ENCODE results near the gene MAP3K3. TPM values are rescaled to one million over a fixed set of nuclear protein-coding genes. Genes with fewer than 3 reads are reported as not detected.

MAP3K3 gene
- polyA plus RNA-seq, 1 donor from 2014 or later = 16.6 TPM

DNA sequence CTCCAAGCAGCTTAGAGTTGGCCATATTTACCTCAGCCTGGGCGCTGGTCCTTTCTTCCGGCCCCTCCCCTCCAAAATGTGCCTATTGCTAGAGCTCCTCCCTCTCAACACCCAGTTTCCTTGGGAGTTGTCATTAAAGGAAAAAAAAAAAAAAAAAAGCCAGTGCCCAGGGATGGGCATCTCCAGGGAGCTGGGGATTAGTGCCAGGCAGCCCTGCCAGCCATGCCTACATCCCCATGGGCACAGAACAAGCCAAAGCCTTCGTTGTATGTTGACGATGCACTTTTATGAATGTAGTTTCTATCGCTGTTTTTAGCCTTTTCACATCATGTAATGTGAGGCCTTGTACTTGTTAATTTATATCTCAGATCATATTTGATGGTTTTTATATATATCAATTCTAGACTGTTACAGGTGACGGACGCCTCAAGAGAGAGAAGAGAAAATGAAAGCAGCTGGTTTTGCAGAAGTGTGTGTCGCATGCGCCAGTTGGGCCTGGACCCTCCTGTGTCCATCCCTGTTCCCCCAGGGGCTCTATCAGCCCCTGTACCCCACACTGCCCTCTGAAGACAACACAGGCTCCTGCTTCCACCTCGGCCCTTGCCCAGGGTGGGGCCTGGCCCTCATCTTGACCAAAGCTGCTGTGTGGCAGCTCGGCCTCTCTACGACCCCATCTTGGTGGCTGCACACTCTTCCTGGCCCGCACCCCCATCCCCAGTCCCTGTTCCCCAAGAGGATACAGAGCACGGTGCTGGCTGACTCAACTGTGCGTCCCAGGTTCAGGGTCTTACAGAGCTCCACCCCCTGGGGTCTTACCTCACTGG, 72.9 kb downstream of the MAP3K3 start:
- Histone ChIP-seq H3K9ac (ENCODE audit: low read length) (no peak overlapping the region), H3K27ac (ENCODE audit: low read length) (no peak overlapping the region), H4K20me1 (ENCODE audit: insufficient read depth) (no peaks in the 10 kb centered on the region), H3K4me2 (ENCODE audit: low read length) (no peak overlapping the region), H3F3A (ENCODE audit: insufficient read depth, low read length, poor library complexity, severe bottlenecking) (no peaks in the 10 kb centered on the region), H3K9me3 (ENCODE audit: low read length) (no peaks in the 10 kb centered on the region), H3K79me2 (replicated peaks; ENCODE audit: insufficient read depth, low read length) (peaks cover 4% of the 10 kb centered on the region), H3K9me2 (ENCODE audit: insufficient read depth, low read length) (no peaks in the 10 kb centered on the region), H3K4me3 (ENCODE audit: low read length) (no peak overlapping the region), H2AFZ (ENCODE audit: low read depth, low read length) (no peak overlapping the region), H3K27me3 (ENCODE audit: insufficient read depth, low read depth, low read length) (no peaks in the 10 kb centered on the region), H3K36me3 (ENCODE audit: insufficient read depth, low read length) (no peaks in the 10 kb centered on the region)
- TF ChIP-seq MXI1 (conservative IDR thresholded peaks at IDR 0.05; ENCODE audit: poor library complexity, severe bottlenecking) (no peak), RAD21 (conservative IDR thresholded peaks at IDR 0.05) (no peak), POLR2AphosphoS5 (IDR thresholded peaks at IDR 0.05) (no peak), CTCF (IDR thresholded peaks at IDR 0.05; ENCODE audit: poor library complexity, severe bottlenecking) (no peak), TAF1 (IDR thresholded peaks at IDR 0.05; ENCODE audit: low read depth) (no peak), SMC3 (conservative IDR thresholded peaks at IDR 0.05; ENCODE audit: poor library complexity) (no peak), EP300 (conservative IDR thresholded peaks at IDR 0.05; ENCODE audit: poor library complexity, severe bottlenecking) (no peak), EZH2 (IDR thresholded peaks at IDR 0.05; ENCODE audit: borderline replicate concordance, insufficient read depth, low read length, poor library complexity, severe bottlenecking) (no peak), REST (IDR thresholded peaks at IDR 0.05; ENCODE audit: borderline replicate concordance) (no peak)

- H3K4me3 ChIP-seq (ENCODE audit: low read length) = no peak overlapping the region
- H3K9ac ChIP-seq (ENCODE audit: low read length) = no peak overlapping the region
- TF ChIP-seq MXI1 (conservative IDR thresholded peaks at IDR 0.05; ENCODE audit: poor library complexity, severe bottlenecking) = no peak
- no peak for TF ChIP-seq EP300 (conservative IDR thresholded peaks at IDR 0.05; ENCODE audit: poor library complexity, severe bottlenecking)
- no peak for TF ChIP-seq CTCF (IDR thresholded peaks at IDR 0.05; ENCODE audit: poor library complexity, severe bottlenecking)
- no peak for TF ChIP-seq TAF1 (IDR thresholded peaks at IDR 0.05; ENCODE audit: low read depth)
- TF ChIP-seq EZH2 (IDR thresholded peaks at IDR 0.05; ENCODE audit: borderline replicate concordance, insufficient read depth, low read length, poor library complexity, severe bottlenecking) = no peak
- TF ChIP-seq RAD21 (conservative IDR thresholded peaks at IDR 0.05) = no peak
- no peak for TF ChIP-seq REST (IDR thresholded peaks at IDR 0.05; ENCODE audit: borderline replicate concordance)
- no peak for TF ChIP-seq POLR2AphosphoS5 (IDR thresholded peaks at IDR 0.05)
- H3K9me3 ChIP-seq (ENCODE audit: low read length) = no peaks in the 10 kb centered on the region
- no peak overlapping the region for H2AFZ ChIP-seq (ENCODE audit: low read depth, low read length)
- H3K27me3 ChIP-seq (ENCODE audit: insufficient read depth, low read depth, low read length) = no peaks in the 10 kb centered on the region
- H3F3A ChIP-seq (ENCODE audit: insufficient read depth, low read length, poor library complexity, severe bottlenecking) = no peaks in the 10 kb centered on the region
- no peaks in the 10 kb centered on the region for H4K20me1 ChIP-seq (ENCODE audit: insufficient read depth)
- no peaks in the 10 kb centered on the region for H3K36me3 ChIP-seq (ENCODE audit: insufficient read depth, low read length)
- no peaks in the 10 kb centered on the region for H3K9me2 ChIP-seq (ENCODE audit: insufficient read depth, low read length)
- H3K79me2 ChIP-seq (replicated peaks; ENCODE audit: insufficient read depth, low read length) = peaks cover 6% of the 10 kb centered on the region
- H3K4me2 ChIP-seq (ENCODE audit: low read length) = no peak overlapping the region
- no peak overlapping the region for H3K27ac ChIP-seq (ENCODE audit: low read length)
Observed at GRCh38 chr17:63695889-63696288, 73.7 kb downstream of the MAP3K3 start.
